GM19238 (cell line): ENCODE measurements around the gene CELF3.
"Not testable (repeated sequence)": the region's sequence is repeated elsewhere in the genome, so short reads cannot be mapped to it uniquely, and the experiment has no call there.

ENCODE experiments used
- DNase-seq: peaks from one replicate; pipeline ENCODE4 v3.0.0; 2011; ENCODE audit warnings: low spot score; ENCODE audit not compliant: insufficient read length

Gene CELF3

GRCh38 chr1:151716771-151717631, at the start of gene CELF3:
CELF3 (minus strand) TSS chr1:151716803; CDS start chr1:151716020, 783 bp downstream.
- DNase-seq, result no peak

GRCh38 chr1:151763990-151764389, 47.4 kb upstream of the CELF3 start:
- peak; percentile 10 for DNase-seq

- DNase-seq, result peak; percentile 96
These were observed 46.6 kb upstream of the CELF3 start, which contains the start of gene MRPL9 for GRCh38 chr1:151762941-151763921. MRPL9 (minus strand) TSS chr1:151763496; CDS start chr1:151763479, 17 bp downstream.

DNA sequence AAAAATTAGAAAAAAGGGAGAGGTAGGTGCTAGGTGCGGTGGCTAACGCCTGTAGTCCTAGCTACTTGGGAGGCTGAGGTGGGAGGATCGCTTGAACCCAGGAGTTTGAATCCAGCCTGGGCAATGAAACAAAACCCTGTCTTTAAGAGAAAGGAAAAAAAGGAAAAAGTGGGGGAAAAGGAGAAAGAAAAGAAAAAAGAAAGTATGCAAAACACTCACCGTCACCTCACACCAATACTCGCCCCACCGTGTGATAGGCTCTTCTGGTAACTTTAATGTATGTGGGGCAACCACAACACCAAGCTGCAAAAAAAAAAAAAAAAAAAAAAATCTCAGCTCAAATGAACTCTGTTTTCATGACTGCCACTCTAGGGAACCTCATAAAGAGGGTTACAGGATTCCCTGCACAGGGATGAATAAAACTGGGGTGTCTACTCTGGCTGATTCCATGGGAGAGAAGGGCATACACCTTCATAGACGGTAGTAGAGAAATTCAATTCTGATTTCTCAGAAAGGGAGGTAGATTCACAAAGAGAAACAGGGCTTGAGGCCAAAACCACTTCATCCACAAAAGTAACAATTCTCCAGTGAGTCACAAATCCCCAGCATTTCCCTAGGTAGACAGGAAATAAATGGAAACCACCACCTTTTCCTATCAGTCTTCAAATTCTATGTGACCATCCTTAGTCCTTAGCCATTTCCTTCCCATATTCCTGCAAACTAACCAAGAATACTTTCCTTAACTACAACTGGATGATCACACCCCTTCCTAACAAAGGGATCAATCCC, 44.2 kb upstream of the CELF3 start:
- DNase-seq, result no peak

DNA sequence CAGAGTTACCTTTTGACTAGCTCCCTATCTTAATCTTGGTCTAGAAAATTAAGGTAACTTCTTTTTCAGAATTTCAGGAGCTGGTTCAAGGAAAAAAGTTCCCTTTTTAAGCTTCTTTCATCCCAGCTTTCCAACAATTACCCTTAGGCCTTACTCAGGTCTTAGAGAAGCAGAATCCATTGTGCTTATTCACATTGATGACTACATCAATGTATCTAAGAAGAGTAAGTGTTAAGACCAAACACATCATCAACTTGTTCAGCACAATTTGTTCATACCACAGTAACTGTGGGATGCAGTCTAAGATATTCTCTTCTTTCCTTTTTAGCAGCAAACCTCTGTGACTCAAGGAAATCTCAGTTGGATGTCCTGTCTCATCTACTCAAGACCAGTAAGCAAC, 42.6 kb upstream of the CELF3 start:
- no peak for DNase-seq

- DNase-seq, result no peak
These were observed 39.7 kb upstream of the CELF3 start for GRCh38 chr1:151756291-151756690.

DNA sequence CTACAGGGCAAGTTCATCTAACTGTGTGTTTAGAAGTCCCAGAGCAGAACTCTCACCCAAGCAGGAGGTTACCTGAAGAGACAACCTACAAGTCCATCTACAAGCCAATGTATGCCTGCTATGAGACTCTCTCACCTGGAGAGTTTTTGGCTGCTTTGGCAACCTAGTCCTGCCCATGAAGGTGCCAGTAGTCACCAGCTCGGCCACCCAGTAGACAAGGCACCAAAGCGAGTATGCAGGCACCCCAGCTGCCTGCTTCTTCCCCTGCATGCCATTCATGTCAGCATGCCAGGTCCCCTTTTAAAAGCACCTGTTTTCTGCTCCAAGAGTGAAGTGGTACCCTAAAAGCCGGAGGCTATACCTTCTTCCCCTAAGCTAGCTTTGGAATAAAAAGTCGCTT, 24.9 kb upstream of the CELF3 start:
- no peak for DNase-seq

DNA sequence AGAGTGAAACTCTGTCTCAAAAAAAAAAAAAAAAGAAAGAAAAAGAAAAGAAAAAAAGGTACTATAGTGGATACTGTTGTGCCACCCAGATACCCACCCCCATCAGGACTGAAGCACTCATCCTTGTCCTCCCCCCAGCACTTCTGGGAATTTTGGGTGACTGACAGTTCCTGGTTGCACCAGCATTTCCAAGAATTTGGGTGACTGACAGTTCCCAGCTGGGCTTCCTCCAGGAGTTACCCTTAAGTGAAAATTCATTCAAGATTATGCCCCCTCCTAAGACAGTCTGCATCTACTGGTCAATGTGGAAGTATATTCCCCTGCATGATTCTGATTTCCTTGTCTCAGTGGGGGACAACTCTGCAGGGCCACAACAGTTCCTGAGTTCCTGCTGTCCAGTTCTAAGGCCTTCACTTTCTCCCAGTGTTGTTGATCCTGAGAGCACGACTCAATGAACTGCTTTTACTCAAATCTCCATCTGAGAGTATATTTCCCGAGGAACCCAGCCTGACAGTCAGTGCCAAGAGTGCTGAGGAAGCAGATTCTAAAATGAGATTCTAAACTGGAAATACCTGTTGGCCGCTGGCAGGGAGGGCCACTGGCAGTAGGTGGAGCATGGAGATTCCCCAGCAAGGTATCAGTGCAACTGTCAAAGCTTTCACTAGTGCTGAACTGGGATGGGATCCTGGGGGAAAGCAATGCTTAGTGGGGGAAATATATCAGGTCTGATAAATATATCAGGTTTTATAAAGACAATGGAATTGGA, 23.2 kb upstream of the CELF3 start:
- DNase-seq, result no peak

GRCh38 chr1:151737479-151737878, 20.9 kb upstream of the CELF3 start:
- no peak for DNase-seq

GRCh38 chr1:151737026-151737425, 20.4 kb upstream of the CELF3 start:
- DNase-seq, result no peak

DNA sequence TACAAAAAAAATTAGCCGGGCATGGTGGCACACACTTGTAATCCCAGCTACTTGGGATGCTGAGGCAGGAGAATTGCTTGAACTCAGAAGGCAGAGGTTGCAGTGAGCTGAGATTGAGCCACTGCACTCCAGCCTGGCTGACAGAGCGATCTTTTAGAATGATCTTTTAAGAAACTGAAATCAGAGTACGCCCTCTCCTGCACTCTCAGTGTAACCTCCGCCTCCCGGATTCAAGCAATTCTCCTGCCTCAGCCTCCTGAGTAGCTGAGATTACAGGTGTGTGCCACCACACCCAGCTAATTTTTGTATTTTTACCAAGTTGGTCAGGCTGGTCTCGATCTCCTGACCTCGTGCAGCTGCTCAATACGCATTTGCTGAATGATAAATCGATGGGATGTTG, 17.4 kb upstream of the CELF3 start:
- not testable (repeated sequence) for DNase-seq

DNA sequence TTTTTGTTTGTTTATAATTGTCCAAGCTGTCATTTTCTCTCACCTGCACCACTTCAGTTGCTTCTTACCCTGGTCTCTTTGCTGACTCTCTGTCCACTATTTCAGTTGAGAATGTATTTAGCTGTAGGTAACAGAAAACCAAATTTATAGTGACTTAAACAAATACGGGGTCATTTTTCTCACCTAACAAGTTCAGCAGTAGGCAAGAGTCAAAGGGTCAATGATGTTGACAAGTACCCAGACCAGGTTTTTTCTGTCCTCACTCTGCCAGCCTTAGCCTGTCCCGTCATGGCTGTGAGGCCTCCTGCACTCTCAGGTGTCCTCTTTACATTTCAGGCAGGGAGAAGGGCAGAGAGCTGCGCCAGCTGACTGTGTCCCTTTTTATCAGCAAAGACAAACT, 16.5 kb upstream of the CELF3 start:
- DNase-seq, result no peak

DNA sequence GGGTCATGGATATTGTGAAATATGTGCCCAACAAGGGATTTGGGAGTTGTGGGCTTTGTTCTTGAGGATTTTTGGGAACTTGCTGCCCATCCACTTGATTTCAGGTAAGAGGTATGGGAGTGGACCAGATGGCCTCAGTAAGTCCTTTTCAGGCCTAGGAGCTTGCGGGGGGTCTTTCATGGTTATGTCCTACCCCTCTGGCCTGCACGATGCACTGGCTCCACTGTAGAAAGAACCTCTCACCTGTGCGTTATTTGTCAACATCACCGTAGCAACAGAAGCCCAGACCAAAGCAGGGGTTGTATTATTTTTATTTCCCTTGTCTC, 13.3 kb upstream of the CELF3 start:
- no peak for DNase-seq

DNA sequence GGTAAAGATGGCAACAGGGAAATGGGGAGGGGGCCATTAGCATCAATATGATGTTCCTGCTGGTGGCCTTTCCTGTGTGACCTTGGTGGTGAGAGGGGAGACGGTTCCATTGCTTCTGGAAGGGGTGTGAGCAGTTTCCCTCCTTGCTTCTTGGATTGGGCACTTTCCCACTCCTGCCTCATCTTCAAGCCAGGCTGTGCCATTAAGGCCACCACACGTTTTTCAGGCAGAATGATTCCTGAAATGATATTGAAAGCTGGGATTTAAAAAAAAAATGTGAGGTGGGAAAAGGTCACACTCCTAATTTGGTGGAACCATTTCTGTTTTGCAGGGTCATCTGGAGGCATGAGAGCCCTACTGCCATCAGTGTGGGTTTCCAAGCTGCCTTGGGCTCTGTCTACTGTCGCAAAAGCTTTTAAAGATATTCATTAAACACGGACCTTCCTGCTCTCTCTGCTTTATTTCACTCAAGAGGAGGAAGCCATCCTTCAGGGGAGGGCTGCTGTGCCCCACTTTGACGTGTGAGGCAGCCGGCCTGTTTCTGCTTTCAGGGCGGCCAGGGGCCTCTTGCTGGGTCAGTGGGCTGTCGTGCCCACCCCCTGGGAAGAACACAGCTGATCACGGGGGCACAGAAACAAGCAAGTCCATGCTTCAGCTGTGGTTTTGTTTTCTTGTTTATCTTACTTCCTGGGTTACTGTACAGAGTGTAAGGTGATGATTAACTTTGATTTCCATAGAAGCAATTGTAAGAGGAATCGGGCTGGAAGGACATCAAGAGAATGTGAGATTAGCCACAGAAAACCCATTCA, 12.8 kb upstream of the CELF3 start:
- no peak for DNase-seq

- DNase-seq, result no peak
These were observed 11.8 kb upstream of the CELF3 start for GRCh38 chr1:151728151-151729054.

GRCh38 chr1:151723726-151724370, 7.2 kb upstream of the CELF3 start:
- no peak for DNase-seq

DNA sequence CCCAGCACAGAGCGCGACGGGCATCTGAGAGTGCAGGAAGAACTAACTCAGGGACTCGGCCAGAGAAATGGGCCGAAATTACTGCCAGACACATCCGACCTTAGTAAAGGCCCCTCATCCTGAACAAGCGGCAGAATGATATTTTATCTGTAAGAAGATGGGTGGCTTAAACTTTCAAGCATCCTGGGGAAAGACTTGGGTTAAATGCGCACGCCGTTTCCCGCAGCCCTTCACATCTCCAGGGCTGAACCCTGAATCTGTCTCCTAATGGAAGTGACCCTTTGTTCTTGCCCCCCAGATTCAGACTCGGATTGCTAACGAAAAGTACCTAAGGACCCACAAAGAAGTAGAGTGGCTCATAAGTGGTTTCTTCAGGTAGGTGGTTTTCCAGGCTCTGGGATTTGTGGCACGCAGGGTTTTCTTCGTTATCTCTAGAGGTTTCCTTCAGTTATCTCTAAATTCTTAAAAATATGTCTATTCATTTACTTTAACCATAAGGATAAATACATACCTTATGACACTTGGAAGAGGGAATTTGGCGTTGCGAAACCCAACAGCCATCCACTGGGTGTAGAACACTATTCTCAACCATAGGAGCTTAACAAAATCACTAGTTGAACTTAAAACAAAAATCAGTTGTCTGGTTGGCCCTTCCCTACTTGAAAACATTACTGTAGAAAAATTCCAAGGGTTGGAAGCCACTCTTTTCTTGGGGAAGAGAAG, 5.3 kb upstream of the CELF3 start:
- no peak for DNase-seq
